Epithelial cell of esophagus (primary cell): ENCODE measurements around the gene DGKB.

Experiments used
- DNase-seq: peaks from one replicate; pipeline ENCODE4 v3.0.0; 2010; ENCODE audit warnings: low read depth
- H3K4me3 ChIP-seq: 2 replicates; pipeline ENCODE4 v1.5.1; 2011; ENCODE audit warnings: mild to moderate bottlenecking, low read length, control low read depth
- CTCF ChIP-seq: IDR thresholded peaks from 2 replicates; pipeline ENCODE4 v1.5.1; 2011; ENCODE audit warnings: low read depth, mild to moderate bottlenecking, low read length, control low read depth, inconsistent platforms; ENCODE audit not compliant: insufficient read depth; ENCODE audit errors: missing control alignments

Gene DGKB

GRCh38 chr7:14894826-14895225, 7.7 kb downstream of the DGKB start:
- TF ChIP-seq CTCF: no peak
- peak; percentile 16 for DNase-seq

GRCh38 chr7:14892961-14893360, 9.6 kb downstream of the DGKB start:
- DNase-seq: peak; percentile 58
- no peak overlapping the region for H3K4me3 ChIP-seq
- TF ChIP-seq CTCF: no peak

More at GRCh38 chr7:14894826-14895225, 7.7 kb downstream of the DGKB start:
- no peak overlapping the region for H3K4me3 ChIP-seq

DNA sequence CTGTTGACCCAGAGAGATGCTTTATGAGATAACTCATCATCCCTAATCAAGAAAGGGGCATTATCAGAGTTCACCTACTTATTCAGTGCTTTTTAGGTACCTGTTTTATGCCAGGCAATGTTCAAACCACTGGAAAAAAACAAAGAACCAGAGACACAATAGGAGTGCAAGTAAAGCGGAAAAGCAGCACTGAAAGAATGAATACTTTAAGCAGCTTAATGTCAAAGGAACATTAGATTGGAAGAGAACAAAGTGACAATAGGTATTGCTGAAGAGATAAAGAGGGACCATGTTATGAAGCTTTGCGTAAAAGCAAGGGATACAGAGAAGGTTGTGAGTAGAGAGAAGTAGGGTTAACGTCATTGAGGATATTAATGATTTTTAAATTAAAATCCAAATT, 11.3 kb downstream of the DGKB start:
- H3K4me3 ChIP-seq: no peak overlapping the region
- no peak for TF ChIP-seq CTCF
- DNase-seq: no peak

DNA sequence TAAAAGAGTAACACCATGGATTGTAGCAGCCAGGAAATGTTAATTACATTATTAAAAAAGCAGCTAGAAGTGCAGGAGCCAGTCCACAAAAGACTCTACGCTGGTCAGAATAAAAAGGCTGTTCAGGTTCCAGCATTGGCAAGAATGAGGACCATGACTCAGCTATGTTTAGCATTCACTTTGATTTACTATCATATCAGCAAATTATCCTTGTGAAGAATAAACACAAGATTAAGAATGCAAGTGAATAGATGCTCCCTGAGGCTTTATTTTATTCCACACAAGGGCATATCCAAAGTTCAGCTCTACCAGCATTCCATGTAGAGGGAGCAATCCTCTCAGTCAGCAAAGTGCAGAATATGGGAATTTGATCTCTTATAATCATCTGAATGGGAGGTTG, 13.6 kb downstream of the DGKB start:
- DNase-seq: no peak
- no peak overlapping the region for H3K4me3 ChIP-seq
- TF ChIP-seq CTCF: no peak

GRCh38 chr7:14886533-14886932, 16.0 kb downstream of the DGKB start:
- H3K4me3 ChIP-seq: no peak overlapping the region
- DNase-seq: no peak
- TF ChIP-seq CTCF: no peak

- no peak for DNase-seq
- TF ChIP-seq CTCF: no peak
- no peak overlapping the region for H3K4me3 ChIP-seq
These were observed 26.5 kb downstream of the DGKB start for GRCh38 chr7:14875941-14876587.

GRCh38 chr7:14871880-14872279, 30.7 kb downstream of the DGKB start:
- H3K4me3 ChIP-seq: no peak overlapping the region
- DNase-seq: no peak
- no peak for TF ChIP-seq CTCF
